ENCODE measurements around the gene TM9SF2.

DNA sequence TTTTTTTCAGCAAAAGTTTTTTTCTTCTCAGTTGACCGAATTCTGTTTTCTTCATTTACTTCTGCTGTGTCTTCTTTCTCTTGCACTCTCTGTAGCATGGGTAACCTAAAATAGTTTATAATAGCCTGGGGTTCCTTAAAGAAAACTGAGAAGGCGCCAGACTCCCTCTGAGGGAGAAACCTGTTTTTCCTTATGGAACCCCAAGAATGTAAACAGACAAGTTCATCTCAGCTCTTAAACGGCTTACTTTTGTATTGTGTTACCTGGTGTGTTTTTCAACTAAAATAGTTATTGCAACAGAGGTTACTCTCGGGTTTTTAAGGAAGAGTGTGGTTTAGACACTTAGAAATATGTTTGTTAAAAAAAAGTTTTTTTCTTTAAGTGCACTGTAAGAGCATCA is 23.8 kb upstream of the TM9SF2 start:
- TF ChIP-seq GATA2 (IDR thresholded peaks at IDR 0.05; ENCODE audit: low read depth, low read length), result no peak
- TF ChIP-seq GATA3 (IDR thresholded peaks at IDR 0.05; ENCODE audit: low read depth, low read length), result no peak

Data from SH-SY5Y (cell line).